HG02571 (cell line): ENCODE measurements around the gene FBXW11.
"Not testable (repeated sequence)": the region's sequence is repeated elsewhere in the genome, so short reads cannot be mapped to it uniquely, and the experiment has no call there.

Experiments
- ATAC-seq: cut with Tn5 transposase; IDR thresholded peaks from one replicate; pipeline ENCODE4 v1.9.1; 2021; ENCODE audit warnings: mild to moderate bottlenecking, moderate library complexity; ENCODE audit not compliant: unreplicated experiment

The FBXW11 gene

DNA sequence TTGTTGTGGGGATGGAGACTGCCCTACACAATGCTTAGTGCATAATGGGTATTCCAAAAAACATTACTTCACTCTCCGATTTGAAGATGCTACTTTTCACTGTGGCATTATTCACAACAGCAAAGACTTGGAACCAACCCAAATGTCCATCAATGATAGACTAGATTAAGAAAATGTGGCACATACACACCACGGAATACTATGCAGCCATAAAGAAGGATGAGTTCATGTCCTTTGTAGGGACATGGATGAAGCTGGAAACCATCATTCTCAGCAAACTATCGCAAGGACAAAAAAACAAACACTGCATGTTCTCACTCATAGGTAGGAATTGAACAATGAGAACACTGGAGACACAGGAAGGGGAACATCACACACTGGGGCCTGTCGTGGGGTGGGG lies 90.7 kb downstream of the FBXW11 start:
- ATAC-seq: not testable (repeated sequence)

DNA sequence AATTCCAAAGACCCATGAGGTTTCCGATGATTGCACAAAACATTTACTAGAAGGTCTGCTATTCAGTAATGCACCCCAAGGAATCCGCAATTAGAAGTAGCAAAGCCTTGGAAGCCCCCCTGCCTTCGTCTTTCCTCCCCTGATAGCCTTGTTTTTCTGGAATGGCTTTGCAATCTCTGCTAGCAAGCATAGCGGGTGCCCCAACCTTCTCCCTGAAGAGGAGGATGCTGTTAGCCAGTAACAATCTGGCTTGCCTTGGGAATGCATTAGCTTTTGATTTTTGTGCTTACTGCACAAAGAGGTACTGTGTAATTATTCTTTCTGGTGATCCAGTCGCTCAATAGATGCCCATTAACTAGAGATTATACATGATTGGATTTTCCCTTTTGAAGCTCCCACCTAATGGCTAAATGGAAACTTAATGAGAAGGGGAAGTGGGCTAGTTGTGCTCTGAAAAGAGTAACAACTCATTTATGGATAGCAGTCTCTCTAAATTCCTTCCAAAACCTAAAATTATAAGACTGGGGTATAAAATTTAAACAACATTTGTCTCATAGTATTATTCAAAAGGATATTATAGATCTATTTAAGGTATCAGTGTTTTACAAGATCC lies 91.6 kb downstream of the FBXW11 start:
- ATAC-seq: no peak

DNA sequence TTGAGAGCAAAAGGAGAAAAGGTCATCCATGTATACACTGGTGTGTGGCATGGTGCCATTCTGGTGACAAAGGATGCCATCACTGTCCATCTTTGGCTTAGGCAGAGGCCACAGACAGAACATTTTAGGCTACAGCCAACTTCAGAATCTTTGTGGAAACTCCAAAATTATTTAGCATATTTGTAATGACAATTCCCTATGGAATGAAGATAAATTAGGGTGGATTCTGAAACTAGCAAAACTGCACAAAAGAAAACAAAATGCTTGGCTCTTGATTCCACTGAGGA lies 92.5 kb downstream of the FBXW11 start:
- no peak for ATAC-seq

DNA sequence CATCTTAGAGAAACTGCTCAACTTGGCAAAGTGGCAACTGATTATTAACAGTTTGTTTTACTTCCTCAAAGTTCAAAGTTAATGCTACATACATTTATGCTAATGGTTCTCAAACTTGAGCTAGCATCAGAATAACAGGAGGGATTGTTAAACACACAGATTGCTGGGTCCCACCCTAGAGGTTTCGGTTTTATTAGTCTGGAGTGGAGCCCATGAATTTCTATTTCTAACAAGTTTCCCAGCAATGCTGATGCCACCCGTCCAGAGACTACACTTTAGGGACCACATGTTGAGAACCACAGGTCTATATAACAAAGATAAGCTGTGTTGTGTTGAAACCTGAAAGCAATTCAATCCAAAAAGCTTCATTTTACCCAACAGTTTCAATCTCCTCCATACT lies 95.3 kb downstream of the FBXW11 start:
- ATAC-seq: no peak

DNA sequence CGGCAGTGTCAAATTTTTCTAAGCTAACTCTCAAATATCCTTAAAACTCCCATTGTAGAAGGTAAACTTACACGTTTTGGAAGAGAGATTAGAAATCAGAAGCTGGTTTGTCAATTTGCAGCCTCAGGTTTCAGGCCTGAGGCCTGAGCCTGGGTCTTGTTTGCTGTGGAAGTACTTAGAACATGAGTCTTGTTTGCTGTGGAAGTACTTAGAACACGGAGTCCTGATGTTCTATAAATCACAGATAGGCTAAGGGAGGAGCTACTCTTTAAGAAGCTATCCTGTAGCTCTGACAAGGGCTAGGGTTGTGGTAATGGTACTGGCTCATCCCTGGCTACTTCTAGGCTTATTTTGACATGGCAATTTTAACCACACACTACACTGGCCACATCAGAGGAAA lies 97.8 kb downstream of the FBXW11 start:
- ATAC-seq: no peak

DNA sequence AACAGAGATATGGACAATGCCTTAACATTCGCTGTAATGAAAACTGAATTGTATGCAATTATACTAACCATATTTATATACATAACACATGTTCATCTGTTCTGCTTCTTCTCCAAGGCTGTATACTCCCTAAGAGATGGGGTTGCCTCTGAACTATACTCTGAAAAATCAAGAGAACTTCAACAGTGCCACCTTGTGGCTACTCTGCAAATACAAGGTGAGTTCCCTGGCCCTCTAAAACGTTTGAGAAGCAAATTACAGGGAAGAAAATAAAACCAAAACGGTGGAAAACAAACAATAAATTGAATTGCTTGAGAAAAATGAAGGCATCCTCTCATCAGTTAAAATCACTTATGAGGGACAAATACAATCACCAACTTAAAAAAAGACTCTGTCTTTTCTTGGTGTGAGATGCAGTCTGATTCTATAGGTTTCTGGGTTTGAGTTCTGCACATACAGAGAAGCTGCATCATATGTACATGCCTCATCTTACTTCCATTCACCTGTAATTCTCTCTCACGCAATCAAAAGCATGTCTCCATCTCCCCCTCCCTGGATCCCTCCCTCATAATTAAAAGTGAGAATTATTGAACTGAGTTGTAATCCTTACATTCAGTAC lies 98.6 kb downstream of the FBXW11 start:
- no peak for ATAC-seq

DNA sequence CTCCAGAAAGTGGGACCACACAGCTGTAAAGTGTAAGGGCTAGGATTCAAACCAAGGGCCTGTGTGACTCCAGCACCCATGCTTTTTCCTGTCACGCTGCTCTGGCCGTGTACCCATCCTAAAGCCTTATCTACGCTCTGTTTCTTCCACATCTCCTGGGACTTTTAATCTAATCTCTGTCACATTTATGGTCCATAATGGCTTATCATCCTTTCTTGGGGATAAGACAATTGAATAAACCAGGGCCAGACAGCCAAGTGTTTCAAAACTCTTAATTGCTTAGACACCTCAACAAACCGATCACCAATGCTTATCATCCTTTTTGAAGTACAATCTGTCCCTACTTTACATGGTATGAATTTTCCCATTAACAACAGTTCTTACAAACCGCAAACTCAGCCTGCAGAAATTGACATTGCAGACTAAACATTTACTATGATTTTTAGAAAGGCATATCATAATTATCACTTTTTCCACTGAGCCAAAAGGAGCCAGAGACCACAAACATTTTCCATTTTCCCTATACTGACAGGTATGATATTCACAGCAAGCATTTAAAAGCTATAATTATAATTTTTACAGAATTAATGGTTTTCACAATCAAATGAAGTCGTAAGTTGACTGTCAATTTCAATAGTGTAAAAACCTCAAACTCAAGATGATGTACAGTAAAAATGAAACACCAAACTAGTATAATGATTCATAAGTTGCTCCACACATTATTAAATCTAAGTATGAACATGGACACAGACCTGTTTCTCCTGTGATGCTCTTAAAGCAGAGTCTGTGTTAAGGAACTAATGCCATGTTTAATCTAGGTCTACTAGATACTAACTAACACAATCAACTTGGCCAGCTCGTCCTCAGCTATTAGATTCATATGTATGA lies 99.5 kb downstream of the FBXW11 start:
- no peak for ATAC-seq

DNA sequence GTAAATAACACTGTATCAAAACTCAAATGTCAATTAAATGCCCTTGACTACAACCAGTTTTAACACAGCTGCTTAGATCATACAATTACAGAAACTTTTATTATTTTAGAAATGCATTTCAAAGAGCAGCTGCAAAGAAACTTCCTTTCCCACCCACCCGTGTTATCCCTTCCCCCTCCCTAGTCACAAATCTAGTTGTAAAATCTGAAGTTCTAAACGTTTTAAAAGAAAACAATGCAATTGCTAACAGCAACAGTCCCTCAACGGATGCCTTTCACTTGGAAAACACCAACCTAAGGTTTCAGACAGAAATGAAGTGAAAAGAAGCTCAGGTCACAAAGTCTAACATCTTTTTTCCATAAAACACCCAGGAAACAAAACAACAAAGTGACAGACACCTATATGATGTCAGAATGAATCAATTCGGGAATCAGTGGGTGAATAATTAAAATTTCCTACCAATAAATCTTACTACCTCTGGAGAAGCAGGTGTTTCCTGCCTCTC lies 100.3 kb downstream of the FBXW11 start:
- ATAC-seq: no peak

DNA sequence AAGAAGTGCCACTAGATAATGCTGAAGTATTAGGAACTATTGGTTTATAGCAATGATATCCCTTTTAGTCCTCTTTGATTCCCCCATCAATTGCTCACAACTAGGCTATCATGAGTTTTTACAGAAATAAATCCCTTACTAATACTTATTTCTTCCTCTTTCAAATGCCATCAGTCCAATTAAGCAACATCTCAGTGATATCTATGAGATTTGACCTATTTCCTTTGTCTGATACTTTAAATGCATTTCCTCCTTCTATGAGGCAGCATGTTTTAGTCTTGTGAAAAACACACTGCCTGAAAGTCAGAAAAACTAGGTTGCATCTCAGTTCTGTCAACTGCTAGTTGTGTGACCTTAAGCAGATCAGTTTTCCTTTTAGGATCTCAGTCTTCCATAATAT lies 101.6 kb downstream of the FBXW11 start:
- ATAC-seq: no peak

DNA sequence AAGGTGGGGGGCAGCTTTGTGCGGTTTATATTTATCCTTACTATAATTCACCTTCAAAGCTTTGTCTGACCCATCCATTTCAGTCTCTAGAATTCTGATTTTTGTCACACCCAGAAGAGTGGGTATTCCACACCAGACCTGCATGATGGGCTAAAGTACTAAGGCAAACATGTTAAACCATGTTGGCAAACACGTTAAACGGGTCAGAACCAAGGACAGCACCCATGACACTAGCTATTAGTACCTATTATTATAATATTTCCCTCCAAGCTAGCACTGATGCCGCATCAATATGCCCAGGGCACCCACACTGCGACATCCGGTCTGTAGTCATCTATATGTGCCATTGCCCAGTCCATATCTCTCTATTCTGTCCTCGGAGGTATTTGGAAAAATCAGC lies 104.7 kb downstream of the FBXW11 start:
- ATAC-seq: no peak

DNA sequence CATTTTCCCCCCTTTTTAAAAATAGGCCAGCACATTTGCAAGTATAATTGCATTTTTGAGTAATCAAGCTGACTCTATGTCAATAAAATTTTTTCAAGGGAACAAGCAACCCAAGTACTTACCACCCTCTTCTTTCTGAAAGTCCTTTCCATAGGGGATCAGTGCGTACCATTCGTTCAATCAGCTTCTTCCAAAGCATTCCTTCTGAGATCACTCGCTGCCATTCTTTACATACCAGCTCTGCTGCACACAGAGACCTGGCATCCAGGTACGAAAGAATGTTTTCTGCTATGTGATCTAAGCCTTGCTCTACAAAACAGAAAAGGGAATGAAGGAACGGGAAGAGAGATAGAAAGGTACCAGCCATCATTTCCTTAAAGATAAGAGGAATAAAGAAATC lies 106.6 kb downstream of the FBXW11 start:
- no peak for ATAC-seq

DNA sequence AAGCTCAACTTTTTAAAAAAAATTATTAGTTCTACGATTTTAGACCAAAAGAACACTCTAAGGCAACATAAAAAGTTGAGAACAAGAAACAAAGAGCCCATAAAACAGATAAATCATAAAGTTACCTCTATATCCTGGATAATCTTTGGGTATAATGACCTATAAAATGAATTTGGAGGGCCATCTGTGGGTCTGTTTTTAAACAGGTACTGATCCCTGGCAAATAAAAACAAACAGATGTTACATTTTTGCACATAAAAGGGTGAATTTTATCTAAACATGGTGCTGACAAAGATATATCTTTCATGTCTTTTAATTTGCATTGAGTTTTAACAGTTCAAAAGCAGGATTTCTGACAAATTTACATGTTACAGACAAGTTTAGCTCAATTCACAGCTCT lies 107.6 kb downstream of the FBXW11 start:
- ATAC-seq: no peak

DNA sequence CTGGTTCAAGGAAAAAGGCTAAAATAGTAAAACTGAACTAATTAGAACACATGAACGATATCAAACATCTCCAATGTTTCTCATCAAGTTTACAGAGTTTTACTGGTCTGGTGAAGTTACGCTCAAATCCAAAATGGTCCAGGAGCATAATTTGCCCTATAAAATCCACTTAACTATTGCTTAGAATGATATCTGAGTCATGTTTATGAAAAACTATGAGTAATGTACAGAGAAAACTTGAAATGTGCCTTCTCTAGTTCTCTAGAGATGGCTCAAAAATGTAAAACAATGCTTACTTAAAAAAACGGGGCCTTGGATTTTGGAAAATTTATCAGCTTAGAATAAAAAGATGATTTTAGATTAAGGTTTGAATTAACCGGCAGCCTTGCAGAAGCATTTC lies 108.1 kb downstream of the FBXW11 start:
- ATAC-seq: no peak

DNA sequence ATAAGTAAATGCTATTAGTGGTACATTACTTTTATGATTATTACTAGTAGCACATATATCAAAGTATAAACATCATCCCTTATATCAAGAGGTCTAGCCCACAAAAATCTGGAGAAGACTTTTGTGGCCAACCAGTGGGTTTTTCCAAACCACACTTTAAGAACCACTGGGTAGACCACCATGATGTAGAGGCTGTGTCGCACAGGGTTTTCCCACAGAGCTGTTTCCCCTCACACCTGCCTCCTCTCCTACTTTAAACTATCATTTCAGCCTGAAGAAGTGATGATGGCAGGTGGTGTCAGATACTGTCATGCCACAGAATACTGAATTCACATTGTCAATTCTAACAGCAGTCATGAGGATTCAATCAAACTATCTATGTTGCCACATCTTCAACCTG lies 109.2 kb downstream of the FBXW11 start:
- no peak for ATAC-seq

DNA sequence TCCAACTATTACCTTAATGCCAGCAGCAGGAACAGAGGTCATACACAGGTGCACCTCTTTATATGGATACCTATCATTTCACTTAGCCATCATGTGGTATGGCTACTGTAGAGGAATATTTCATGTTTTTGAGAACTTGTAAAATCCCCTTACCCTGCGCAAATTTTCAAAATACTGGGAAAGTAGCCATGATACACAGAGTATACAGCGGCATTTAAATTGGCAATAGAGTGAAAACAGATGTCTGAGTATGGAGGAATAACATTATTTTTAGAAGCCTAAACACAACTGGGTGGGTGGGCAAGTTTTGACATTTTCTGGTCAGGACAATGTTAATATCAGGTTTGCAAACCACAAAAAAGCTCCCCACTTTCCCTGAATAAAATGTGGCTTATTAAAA lies 111.4 kb downstream of the FBXW11 start:
- no peak for ATAC-seq

DNA sequence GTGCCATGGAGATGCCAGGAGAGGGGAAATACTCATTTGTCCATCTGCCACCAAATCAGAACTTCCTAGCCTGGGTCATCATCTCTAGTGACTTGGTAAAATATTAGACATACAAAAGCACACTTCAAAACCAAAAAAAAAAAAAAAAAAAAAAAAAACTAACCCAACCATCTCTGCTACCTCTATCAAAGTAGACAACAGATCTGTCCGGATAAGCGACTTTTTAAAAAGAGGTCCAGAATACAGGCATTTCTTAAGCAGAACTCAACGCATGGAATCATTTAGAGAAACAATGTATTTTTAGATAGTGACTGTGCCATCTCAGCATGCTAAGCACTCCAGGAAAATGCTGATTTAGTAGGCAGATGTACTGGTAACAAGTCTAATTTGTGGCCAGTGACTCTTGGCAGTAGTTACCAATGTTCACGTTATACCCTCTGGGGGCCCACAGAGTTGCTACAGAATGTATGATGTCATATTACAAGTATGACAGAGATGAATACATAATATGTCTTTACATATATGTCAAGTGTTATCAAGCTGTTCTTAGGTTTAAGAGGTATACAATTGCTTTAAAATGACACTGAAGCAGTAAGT lies 113.0 kb downstream of the FBXW11 start:
- no peak for ATAC-seq

DNA sequence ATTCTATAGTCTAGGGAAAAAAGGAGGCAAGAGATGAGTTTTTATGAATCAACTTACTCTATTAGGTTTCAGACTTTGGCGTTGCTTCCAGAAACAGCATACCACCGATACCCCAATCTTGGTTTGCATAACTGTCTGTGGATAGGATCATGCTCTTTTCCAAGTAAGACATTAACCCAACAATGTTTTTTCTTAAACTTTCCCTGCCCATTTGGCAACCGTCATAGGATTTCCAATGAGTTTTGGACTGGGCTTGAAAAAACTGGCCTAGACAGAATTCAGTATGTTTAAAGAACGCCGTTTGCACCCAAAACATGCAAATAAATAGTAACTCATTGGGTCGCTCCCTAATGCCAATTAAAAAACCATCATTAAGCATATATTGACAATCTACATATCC lies 114.8 kb downstream of the FBXW11 start:
- no peak for ATAC-seq

DNA sequence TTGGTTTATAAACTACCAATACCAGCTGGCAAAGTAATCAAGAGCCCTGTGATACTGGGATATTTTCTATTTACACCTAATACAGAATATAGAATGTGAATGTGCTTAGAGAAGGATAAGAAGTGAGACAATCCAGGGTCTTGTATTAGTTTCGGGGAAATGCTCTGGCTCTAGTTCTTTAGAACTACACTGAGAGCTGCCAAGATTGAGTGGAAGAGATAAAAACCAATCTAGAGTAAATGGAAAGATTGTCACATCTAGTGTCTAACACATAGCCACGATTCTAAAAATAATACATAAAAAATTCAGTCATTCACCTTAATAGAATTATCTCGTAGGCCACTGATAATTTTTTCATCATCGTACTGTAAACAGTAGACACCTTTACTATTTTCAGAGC lies 115.3 kb downstream of the FBXW11 start:
- no peak for ATAC-seq

DNA sequence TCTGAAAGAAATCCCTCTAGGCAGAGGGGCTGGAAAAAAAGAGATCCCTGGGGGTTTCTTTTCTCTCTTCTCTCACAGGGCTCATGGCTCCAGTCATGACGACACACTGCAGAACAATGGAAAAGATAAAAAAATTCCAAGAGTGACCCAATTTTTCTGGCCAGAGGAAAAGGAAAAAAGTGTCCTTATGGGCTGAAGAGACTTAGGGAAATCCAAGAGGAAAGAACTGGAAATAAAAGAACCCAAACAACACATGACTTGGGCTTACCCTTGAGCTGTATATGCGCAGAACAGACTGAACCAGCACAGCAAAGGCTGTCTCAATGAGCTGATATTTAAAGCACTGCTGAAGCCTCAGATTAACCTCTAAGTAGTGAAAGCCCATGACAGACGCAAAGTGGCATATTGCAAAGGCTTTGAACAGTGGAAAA lies 118.4 kb downstream of the FBXW11 start:
- no peak for ATAC-seq

DNA sequence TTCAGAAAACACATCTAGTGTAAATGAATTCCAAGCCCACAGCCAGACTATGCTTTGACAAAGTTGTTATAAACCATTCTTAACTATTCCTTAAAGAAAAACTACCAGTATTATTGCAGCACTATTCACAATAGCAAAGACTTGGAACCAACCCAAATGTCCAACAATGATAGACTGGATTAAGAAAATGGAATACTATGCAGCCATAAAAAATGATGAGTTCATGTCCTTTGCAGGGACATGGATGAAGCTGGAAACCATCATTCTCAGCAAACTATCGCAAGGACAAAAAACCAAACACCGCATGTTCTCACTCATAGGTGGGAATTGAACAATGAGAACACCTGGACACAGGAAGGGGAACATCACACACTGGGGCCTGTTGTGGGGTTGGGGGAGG lies 120.4 kb downstream of the FBXW11 start:
- not testable (repeated sequence) for ATAC-seq

DNA sequence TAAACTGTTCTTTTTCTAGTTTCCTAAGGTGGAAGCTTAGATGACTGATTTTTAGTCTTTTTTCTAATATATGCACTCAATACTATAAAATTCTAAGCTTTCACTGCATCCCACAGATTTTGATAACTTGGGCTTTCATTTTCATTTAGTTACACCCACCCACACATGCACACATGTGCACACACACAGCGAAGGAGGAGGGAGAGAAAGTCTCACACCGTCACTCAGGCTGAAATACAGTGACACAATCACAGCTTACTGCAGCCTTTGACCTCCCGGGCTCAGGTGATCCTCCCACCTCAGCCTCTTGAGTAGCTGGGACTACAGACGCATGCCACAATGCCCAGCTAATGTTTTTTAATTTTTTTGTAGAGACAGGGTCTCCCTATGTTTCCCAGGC lies 124.3 kb downstream of the FBXW11 start:
- no peak for ATAC-seq

DNA sequence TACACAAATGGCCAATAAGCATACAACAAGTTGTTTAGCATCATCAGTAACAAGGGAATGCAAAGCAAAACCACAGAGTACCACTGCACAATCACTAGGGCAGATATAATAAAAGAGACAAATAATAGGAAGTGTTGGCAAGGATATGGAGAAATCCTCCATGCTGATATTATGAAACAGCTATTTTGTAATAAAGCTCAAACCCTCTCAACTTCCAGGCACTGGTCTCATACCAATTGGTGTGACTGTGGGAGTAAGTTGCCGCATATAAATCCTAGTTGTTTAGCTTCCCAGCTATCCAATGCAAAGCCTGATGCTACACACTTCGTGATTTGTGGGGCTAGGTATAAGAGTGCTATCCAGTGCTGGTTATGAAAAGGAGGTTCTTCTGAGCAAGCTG lies 132.2 kb downstream of the FBXW11 start:
- ATAC-seq: no peak
